Esophagus (tissue), 2 donors: ENCODE data around the gene PLCB1. TPM values are rescaled to one million over a fixed set of nuclear protein-coding genes. Genes with fewer than 3 reads are reported as not detected.
"Not testable (repeated sequence)": the region's sequence is repeated elsewhere in the genome, so short reads cannot be mapped to it uniquely, and the experiment has no call there.

Source experiments
- H3K27ac ChIP-seq, 2 donors: one replicate each; pipeline ENCODE4 v1.5.1; 2013; ENCODE audit warnings: low read depth in 2 of 2, mild to moderate bottlenecking in 2 of 2, inconsistent platforms in 1 of 2, low read length in 1 of 2, moderate library complexity in 1 of 2
- H3K27me3 ChIP-seq, 2 donors: one replicate each; pipeline ENCODE4 v1.6.1; 2013; ENCODE audit warnings: low read length in 2 of 2, control low read depth in 1 of 2, mild to moderate bottlenecking in 1 of 2; ENCODE audit not compliant: insufficient read depth in 2 of 2, control insufficient read depth in 1 of 2
- H3K36me3 ChIP-seq, 2 donors: one replicate each; pipeline ENCODE4 v1.6.1; 2013; ENCODE audit warnings: low read length in 1 of 2; ENCODE audit not compliant: control insufficient read depth in 2 of 2, insufficient read depth in 2 of 2
- H3K4me1 ChIP-seq, 2 donors: one replicate each; pipeline ENCODE4 v1.6.1; 2013; ENCODE audit warnings: low read length in 1 of 2; ENCODE audit not compliant: control insufficient read depth in 2 of 2, insufficient read depth in 2 of 2
- H3K4me3 ChIP-seq, 2 donors: one replicate each; pipeline ENCODE4 v1.5.1; 2013; ENCODE audit warnings: low read length in 2 of 2, mild to moderate bottlenecking in 2 of 2, low read depth in 1 of 2, moderate library complexity in 1 of 2
- H3K9me3 ChIP-seq, 2 donors: one replicate each; pipeline ENCODE4 v1.6.1; 2013; ENCODE audit warnings: mild to moderate bottlenecking in 2 of 2, low read depth in 1 of 2, low read length in 1 of 2, moderate library complexity in 1 of 2; ENCODE audit not compliant: control insufficient read depth in 2 of 2, insufficient read depth in 1 of 2
- WGBS, 2 donors: extraction: QIAGEN DNeasy Blood & Tissue Kit; methylation state at CpG; one replicate each; pipeline ENCODE4 v1.1.7; 2013; 5-methylcytosine and 5-hydroxymethylcytosine counted together
- polyA plus RNA-seq, 2 donors: library from polyadenylated mRNA; stranded (reverse); fragments of 200-250 nt; gene quantifications; one replicate each; pipeline ENCODE4 v1.2.3, GENCODE V29; 2013
- donor health status: healthy with polysubstance abuse.
- donor health status: Bipolar disorder and iron deficiency.

The PLCB1 gene
- polyA plus RNA-seq, 2 donors, result 1.7 to 3.0 TPM

- Histone ChIP-seq H3K4me3 (no peak overlapping the region), H3K9me3 (no peaks in the 10 kb centered on the region), H3K36me3 (no peaks in the 10 kb centered on the region), H3K27ac (no peak overlapping the region), H3K4me1 (no peaks in the 10 kb centered on the region), H3K27me3 (no peaks in the 10 kb centered on the region)
- 83 to 88% methylated on average over 5 of the region's 5 CpGs for WGBS, 2 donors
Measured at GRCh38 chr20:8438748-8439147, 306.7 kb downstream of the PLCB1 start.

DNA sequence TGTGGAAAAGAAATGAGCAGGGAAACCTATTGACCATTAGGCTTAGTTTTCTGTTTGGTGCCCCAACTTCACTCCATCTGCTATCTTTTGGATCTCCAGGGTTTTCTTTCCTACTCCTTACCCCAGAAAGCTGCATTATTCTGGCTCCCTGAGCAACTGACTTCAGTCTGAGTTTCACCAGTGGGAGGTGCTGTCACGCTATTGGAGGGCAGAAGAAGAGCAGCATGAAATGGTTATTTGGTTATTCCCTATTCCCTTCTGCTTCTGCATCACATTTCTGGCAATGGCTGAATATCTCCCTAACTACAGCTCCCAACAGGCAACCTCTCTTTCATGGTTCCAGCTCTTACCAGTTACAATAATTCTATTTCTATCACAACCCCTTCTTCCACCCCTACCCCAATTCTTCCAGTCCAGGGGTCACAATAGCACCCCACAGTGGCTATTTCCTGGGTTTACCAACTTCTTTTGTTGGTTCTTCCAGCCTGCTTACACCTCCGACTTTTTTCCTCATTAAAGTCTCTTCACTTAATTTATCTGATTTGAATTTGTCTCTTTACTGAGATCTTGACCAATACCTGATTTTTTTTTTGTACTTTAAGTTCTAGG, 311.5 kb downstream of the PLCB1 start:
- Histone ChIP-seq H3K27ac (no peak overlapping the region), H3K27me3 (no peaks in the 10 kb centered on the region), H3K4me3 (no peak overlapping the region), H3K4me1 (no peaks in the 10 kb centered on the region), H3K9me3 (no peaks in the 10 kb centered on the region), H3K36me3 (no peaks in the 10 kb centered on the region)
- whole genome bisulfite sequencing, 2 donors, result 67 to 87% methylated on average over 2 of the region's 2 CpGs

GRCh38 chr20:8447262-8448120, 315.4 kb downstream of the PLCB1 start:
- no peaks in the 10 kb centered on the region for H3K4me1 ChIP-seq
- H3K27me3 ChIP-seq, result no peaks in the 10 kb centered on the region
- no peaks in the 10 kb centered on the region for H3K36me3 ChIP-seq
- 75 to 88% methylated on average over 3 of the region's 3 CpGs for WGBS, 2 donors
- H3K4me3 ChIP-seq, result no peak overlapping the region
- H3K9me3 ChIP-seq, result no peaks in the 10 kb centered on the region
- no peak overlapping the region for H3K27ac ChIP-seq

- Histone ChIP-seq H3K27ac (no peak overlapping the region), H3K36me3 (no peaks in the 10 kb centered on the region), H3K4me1 (no peaks in the 10 kb centered on the region), H3K9me3 (no peaks in the 10 kb centered on the region), H3K27me3 (no peaks in the 10 kb centered on the region), H3K4me3 (no peak overlapping the region)
- 83% methylated on average over 5 of the region's 5 CpGs for WGBS, 2 donors
Measured at GRCh38 chr20:8449123-8449522, 317.1 kb downstream of the PLCB1 start.

DNA sequence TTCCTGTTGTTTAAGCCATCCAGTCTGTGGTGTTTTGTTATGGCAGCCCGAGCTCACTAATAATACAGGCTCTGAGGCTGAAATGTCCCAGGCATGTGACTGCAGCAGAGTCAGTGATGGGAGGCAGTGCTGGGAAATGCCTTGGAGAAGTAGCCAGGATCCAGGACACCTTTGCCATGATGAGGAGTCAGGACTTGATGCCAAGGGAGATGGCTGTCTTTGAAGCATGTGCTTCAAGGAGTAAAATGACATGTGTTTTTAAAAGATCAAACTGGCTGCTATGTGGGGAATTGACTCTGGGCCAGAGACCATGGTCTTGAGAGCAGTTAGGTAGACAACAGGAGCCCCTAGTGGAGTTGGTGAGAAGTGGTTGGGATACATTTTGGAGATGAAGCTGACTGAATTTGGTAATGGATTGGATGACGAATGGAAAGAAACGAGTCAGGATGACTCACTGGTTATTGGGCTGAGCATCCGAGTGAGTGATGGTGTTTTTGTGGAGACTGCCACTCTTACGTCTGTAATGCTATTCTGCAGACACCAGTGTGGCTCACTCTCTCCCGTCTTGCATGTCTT, 322.2 kb downstream of the PLCB1 start:
- Histone ChIP-seq H3K4me3 (no peak overlapping the region), H3K4me1 (no peaks in the 10 kb centered on the region), H3K27ac (no peak overlapping the region), H3K27me3 (no peaks in the 10 kb centered on the region), H3K36me3 (no peaks in the 10 kb centered on the region), H3K9me3 (no peaks in the 10 kb centered on the region)
- WGBS, 2 donors, result 46 to 64% methylated on average over 6 of the region's 6 CpGs

DNA sequence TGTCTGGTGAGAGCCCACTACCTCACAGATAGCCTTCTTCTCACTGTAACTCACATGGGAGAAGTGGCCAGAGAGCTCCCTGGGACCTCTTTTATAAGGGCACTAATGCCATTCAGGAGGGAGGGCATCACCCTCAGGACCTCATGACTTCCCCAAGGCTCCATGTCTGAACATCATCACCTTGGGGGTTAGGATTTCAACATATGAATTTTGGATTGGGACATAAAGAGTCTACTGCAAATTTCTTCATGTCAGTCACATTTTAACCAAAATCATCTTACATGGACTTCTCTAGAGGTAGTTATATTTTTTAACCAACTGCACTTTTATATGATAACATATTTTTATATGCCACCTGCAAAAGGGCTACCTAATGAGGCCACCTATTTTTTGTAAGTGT, 324.7 kb downstream of the PLCB1 start:
- H3K27me3 ChIP-seq, result no peaks in the 10 kb centered on the region
- H3K27ac ChIP-seq, result no peak overlapping the region
- no peaks in the 10 kb centered on the region for H3K9me3 ChIP-seq
- no peak overlapping the region for H3K4me3 ChIP-seq
- H3K36me3 ChIP-seq, result no peaks in the 10 kb centered on the region
- no peaks in the 10 kb centered on the region for H3K4me1 ChIP-seq

DNA sequence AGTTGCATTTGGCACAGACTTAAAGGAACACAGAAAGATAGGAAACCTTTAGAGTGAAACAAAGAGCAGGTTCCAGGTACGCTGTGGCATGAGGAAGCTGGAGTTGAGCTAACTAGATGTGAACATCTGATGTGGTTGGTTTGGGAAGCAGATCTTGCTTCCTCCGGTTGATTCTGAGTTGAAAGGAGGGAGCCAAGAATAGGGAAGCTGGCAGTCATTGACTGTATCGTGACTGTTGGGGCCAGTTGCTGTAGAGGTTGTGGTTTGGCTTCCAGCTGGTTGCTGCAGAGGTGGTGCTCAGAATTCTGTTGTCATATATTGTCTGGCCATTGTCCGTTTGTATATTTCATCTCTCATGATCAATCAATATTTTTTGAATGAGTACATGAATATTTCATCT, 325.9 kb downstream of the PLCB1 start:
- H3K27ac ChIP-seq, result no peak overlapping the region
- H3K36me3 ChIP-seq, result no peaks in the 10 kb centered on the region
- 59 to 74% methylated on average over 4 of the region's 4 CpGs for WGBS, 2 donors
- no peaks in the 10 kb centered on the region for H3K9me3 ChIP-seq
- H3K4me3 ChIP-seq, result no peak overlapping the region
- H3K4me1 ChIP-seq, result no peaks in the 10 kb centered on the region
- H3K27me3 ChIP-seq, result no peaks in the 10 kb centered on the region

DNA sequence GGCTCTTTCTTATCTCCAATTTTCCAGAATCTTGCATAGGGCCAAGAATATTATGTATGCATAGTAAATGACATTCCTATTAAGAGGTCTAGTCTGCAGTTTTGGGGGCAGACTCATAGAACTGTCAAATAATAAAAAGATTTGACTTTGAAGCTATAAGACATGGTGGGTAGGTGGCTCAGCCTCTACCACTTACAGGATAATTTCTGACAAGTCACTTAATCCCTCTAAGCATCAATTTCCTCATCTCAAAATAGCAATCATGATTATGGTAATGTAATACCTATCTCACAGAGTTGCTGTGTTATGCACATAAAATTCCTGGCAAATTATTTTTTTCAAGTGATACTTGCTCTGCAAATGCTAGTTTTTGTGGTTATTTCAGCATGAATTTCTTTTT, 329.1 kb downstream of the PLCB1 start:
- no peaks in the 10 kb centered on the region for H3K27me3 ChIP-seq

GRCh38 chr20:8464368-8464767, 332.3 kb downstream of the PLCB1 start:
- Histone ChIP-seq H3K4me3 (no peak overlapping the region), H3K36me3 (no peaks in the 10 kb centered on the region), H3K27ac (no peak overlapping the region), H3K4me1 (no peaks in the 10 kb centered on the region), H3K9me3 (no peaks in the 10 kb centered on the region), H3K27me3 (no peaks in the 10 kb centered on the region)
- WGBS, 2 donors, result 85 to 94% methylated on average over 2 of the region's 2 CpGs

More for the DNA sequence above, 329.1 kb downstream of the PLCB1 start:
- no peaks in the 10 kb centered on the region for H3K9me3 ChIP-seq
- H3K4me1 ChIP-seq, result no peaks in the 10 kb centered on the region
- no peak overlapping the region for H3K27ac ChIP-seq
- no peaks in the 10 kb centered on the region for H3K36me3 ChIP-seq
- no peak overlapping the region for H3K4me3 ChIP-seq

- 60 to 61% methylated on average over 2 of the region's 2 CpGs for WGBS, 2 donors
- not testable (repeated sequence) for H3K27ac ChIP-seq, H3K4me1 ChIP-seq, H3K27me3 ChIP-seq, H3K9me3 ChIP-seq, H3K4me3 ChIP-seq, H3K36me3 ChIP-seq
Measured at GRCh38 chr20:8466781-8467180, 334.7 kb downstream of the PLCB1 start.
